ENCODE measurements around the gene CPLANE2.

The CPLANE2 gene

GRCh38 chr1:16187748-16188401 lies 49.1 kb downstream of the CPLANE2 start:
- DNase-seq, result peak; percentile 52 to 82

GRCh38 chr1:16186655-16187235 lies 50.2 kb downstream of the CPLANE2 start:
- DNase-seq, result no peak

- no peak for DNase-seq
These were observed 52.3 kb downstream of the CPLANE2 start for GRCh38 chr1:16184557-16185303.

GRCh38 chr1:16183765-16184556 lies 53.0 kb downstream of the CPLANE2 start:
- no peak for DNase-seq

GRCh38 chr1:16183179-16183578 lies 53.8 kb downstream of the CPLANE2 start:
- no peak for DNase-seq

GRCh38 chr1:16181887-16182719 lies 54.9 kb downstream of the CPLANE2 start:
- DNase-seq, result no peak
